B cell (primary cell): Measurements from ENCODE around the gene SLC16A2. TPM values are rescaled to one million over a fixed set of nuclear protein-coding genes. Genes with fewer than 3 reads are reported as not detected.

Source experiments
- ATAC-seq: fragments of 200-7000 bp; cut with Tn5 transposase; one replicate; pipeline ENCODE4 v1.10.0; 2021; ENCODE audit warnings: low read depth, mild to moderate bottlenecking, moderate number of reproducible peaks, moderate library complexity
- CTCF ChIA-PET: fragments of 350-600 bp; sonication (Branson Sonifier 250); formaldehyde crosslinking; loops from one replicate; lab custom pipeline; 2021; ENCODE audit warnings: antibody characterized with exemption, inconsistent platforms; lab: Charles Lee
- POLR2A ChIA-PET: fragments of 350-600 bp; sonication (Branson Sonifier 250); formaldehyde crosslinking; loops from one replicate; lab custom pipeline; 2021; ENCODE audit warnings: antibody characterized with exemption; lab: Charles Lee
- DNase-seq: peaks from one replicate; pipeline ENCODE4 v3.0.0; 2013
- H2AFZ ChIP-seq: 2 replicates; pipeline ENCODE4 v1.6.1; 2012; ENCODE audit warnings: mild to moderate bottlenecking, low read depth, low read length; ENCODE audit not compliant: insufficient read depth, poor library complexity, severe bottlenecking
- H3K27ac ChIP-seq, 2 donors: 1 replicate in 1 of 2; 2 replicates in 1 of 2; pipeline ENCODE4 v1.5.1; 2012 to 2013; ENCODE audit warnings: low read length in 2 of 2, mild to moderate bottlenecking in 2 of 2, moderate library complexity in 1 of 2
- H3K27me3 ChIP-seq, 4 experiments: fragments of 200-600 bp in 1 of 4; sonication (generic) in 1 of 4; replicated peaks in 1 of 4; 1 replicate in 2 of 4; 2 replicates in 2 of 4; pipeline versions ENCODE4 v1.6.1 to v1.7.0; 2013 to 2016; ENCODE audit warnings: low read length in 3 of 4, mild to moderate bottlenecking in 2 of 4, mixed read lengths in 1 of 4, moderate library complexity in 1 of 4; ENCODE audit not compliant: insufficient read depth in 4 of 4, control insufficient read depth in 3 of 4; ENCODE audit errors: control extremely low read depth in 1 of 4
- H3K36me3 ChIP-seq, 2 experiments: replicated peaks in 1 of 2; 1 replicate in 1 of 2; 2 replicates in 1 of 2; pipeline versions ENCODE4 v1.6.1 to v1.7.1; 2013; ENCODE audit warnings: low read length in 1 of 2; ENCODE audit not compliant: insufficient read depth in 2 of 2, control insufficient read depth in 1 of 2; ENCODE audit errors: control extremely low read depth in 1 of 2, extremely low read depth in 1 of 2
- H3K4me1 ChIP-seq, 2 donors: fragments of 200-600 bp in 1 of 2; sonication (generic) in 1 of 2; 1 replicate in 1 of 2; 2 replicates in 1 of 2; pipeline versions ENCODE4 v1.5.1 to v1.6.1; 2013 to 2017; ENCODE audit warnings: low read length in 2 of 2; ENCODE audit not compliant: control insufficient read depth in 2 of 2, insufficient read depth in 2 of 2
- H3K4me2 ChIP-seq: replicated peaks from 2 replicates; pipeline ENCODE3; 2012; ENCODE audit warnings: mild to moderate bottlenecking, low read depth, low read length; ENCODE audit not compliant: poor library complexity, severe bottlenecking
- H3K4me3 ChIP-seq, 5 experiments: fragments of 200-600 bp in 1 of 5; sonication (generic) in 1 of 5; 1 replicate in 3 of 5; 2 replicates in 2 of 5; pipeline versions ENCODE4 v1.5.1 to v1.7.0; 2011 to 2016; ENCODE audit warnings: low read length in 4 of 5, mild to moderate bottlenecking in 4 of 5, low read depth in 2 of 5, control low read depth in 1 of 5, moderate library complexity in 1 of 5; ENCODE audit not compliant: insufficient read depth in 1 of 5; ENCODE audit errors: control extremely low read depth in 1 of 5, extremely low read depth in 1 of 5
- H3K79me2 ChIP-seq: fragments of 200-600 bp; sonication (generic); one replicate; pipeline ENCODE4 v1.6.0; 2016; ENCODE audit warnings: low read length; ENCODE audit not compliant: control insufficient read depth, insufficient read depth
- H3K9ac ChIP-seq: fragments of 200-600 bp; sonication (generic); 2 replicates; pipeline ENCODE4 v1.6.1; 2017; ENCODE audit warnings: mild to moderate bottlenecking, low read length, moderate library complexity
- H3K9me3 ChIP-seq, 3 donors: one replicate each; pipeline versions ENCODE4 v1.6.1 to v1.7.1; 2013; ENCODE audit warnings: low read length in 2 of 3; ENCODE audit not compliant: control insufficient read depth in 2 of 3, insufficient read depth in 1 of 3; ENCODE audit errors: control extremely low read depth in 1 of 3
- H4K20me1 ChIP-seq: 2 replicates; pipeline ENCODE4 v1.6.0; 2012; ENCODE audit warnings: mild to moderate bottlenecking, low read length; ENCODE audit not compliant: insufficient read depth, control insufficient read depth, poor library complexity, severe bottlenecking
- H3K27ac Mint-ChIP-seq: one replicate; pipeline ENCODE4 v1.8.0; 2021; ENCODE audit warnings: mixed read lengths
- H3K27me3 Mint-ChIP-seq: one replicate; pipeline ENCODE4 v1.8.0; 2021; ENCODE audit warnings: mixed read lengths
- H3K4me1 Mint-ChIP-seq: one replicate; pipeline ENCODE4 v1.8.0; 2021; ENCODE audit warnings: mixed read lengths
- H3K4me3 Mint-ChIP-seq: one replicate; pipeline ENCODE4 v1.8.0; 2021; ENCODE audit warnings: mixed read lengths
- H3K9me3 Mint-ChIP-seq: one replicate; pipeline ENCODE4 v1.8.0; 2022; ENCODE audit warnings: mixed read lengths; ENCODE audit not compliant: insufficient read depth
- EZH2 ChIP-seq: IDR thresholded peaks from 2 replicates; pipeline ENCODE4 v1.6.1; 2012; ENCODE audit warnings: borderline replicate concordance, low read depth, mild to moderate bottlenecking, moderate library complexity, low read length; ENCODE audit not compliant: insufficient read depth, poor library complexity, severe bottlenecking
- WGBS: methylation state at CpG from one replicate; pipeline ENCODE4 v1.1.5; 2013; ENCODE audit warnings: missing lambda C conversion rate; ENCODE audit not compliant: insufficient coverage; 5-methylcytosine and 5-hydroxymethylcytosine counted together
- intact Hi-C: fragments of 100-400 bp; cut with micrococcal nuclease; formaldehyde crosslinking; loops from one replicate; pipeline ENCODE4 v1.10.0; 2022
- polyA plus RNA-seq: library from polyadenylated mRNA; depleted of rRNA; stranded (reverse); fragments of >200 nt; gene quantifications from 2 replicates; pipeline ENCODE4 v1.2.3, GENCODE V29; 2012
- total RNA-seq, 2 donors: library from RNA; stranded (reverse); fragments of 120-200 nt in 1 of 2; gene quantifications; 1 replicate in 1 of 2; 2 replicates in 1 of 2; pipeline versions ENCODE4 v1.2.3 to v1.2.4, GENCODE V29; 2013 to 2022
- TF ChIP-seq, protein P1 (sequence below): fragments of 200-600 bp; IDR thresholded peaks from one replicate; pipeline ENCODE4 v1.8.0; 2022; ENCODE audit warnings: antibody characterized with exemption, mild to moderate bottlenecking

The SLC16A2 gene
- total and polyA plus RNA-seq, 2 donors (not counting 1 experiment from before 2014, with no cell fraction given), result not detected

DNA sequence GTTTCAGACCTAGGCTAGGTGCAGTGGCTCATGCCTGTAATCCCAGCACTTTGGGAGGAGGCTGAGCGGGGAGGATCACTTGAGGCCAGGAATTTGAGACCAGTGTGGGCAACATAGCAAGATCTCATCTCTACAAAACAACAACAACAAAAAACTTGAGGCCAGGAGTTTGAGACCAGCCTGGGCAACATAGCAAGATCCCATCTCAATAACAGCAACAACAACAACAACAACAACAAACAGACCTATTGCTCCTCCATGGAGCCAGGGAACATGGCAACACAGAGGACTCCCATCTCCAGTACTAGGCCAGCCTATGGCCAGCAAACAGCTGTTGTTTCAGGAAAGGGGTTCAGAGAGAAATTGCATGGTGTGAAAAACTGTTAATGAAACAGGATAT lies 43.4 kb downstream of the SLC16A2 start:
- Histone ChIP-seq H3K79me2 (no peaks in the 10 kb centered on the region), H3K36me3 (no peaks in the 10 kb centered on the region), H3K4me3 (no peak overlapping the region), H3K27ac (no peak overlapping the region), H3K9ac (no peak overlapping the region), H2AFZ (no peak overlapping the region), H3K27me3 (no peaks in the 10 kb centered on the region), H3K4me1 (no peaks in the 10 kb centered on the region), H3K9me3 (no peaks in the 10 kb centered on the region), H4K20me1 (no peaks in the 10 kb centered on the region), H3K4me2 (no peak overlapping the region)
- TF ChIP-seq, protein P1, sequence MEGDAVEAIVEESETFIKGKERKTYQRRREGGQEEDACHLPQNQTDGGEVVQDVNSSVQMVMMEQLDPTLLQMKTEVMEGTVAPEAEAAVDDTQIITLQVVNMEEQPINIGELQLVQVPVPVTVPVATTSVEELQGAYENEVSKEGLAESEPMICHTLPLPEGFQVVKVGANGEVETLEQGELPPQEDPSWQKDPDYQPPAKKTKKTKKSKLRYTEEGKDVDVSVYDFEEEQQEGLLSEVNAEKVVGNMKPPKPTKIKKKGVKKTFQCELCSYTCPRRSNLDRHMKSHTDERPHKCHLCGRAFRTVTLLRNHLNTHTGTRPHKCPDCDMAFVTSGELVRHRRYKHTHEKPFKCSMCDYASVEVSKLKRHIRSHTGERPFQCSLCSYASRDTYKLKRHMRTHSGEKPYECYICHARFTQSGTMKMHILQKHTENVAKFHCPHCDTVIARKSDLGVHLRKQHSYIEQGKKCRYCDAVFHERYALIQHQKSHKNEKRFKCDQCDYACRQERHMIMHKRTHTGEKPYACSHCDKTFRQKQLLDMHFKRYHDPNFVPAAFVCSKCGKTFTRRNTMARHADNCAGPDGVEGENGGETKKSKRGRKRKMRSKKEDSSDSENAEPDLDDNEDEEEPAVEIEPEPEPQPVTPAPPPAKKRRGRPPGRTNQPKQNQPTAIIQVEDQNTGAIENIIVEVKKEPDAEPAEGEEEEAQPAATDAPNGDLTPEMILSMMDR, result no peak
- no peak for TF ChIP-seq EZH2
- WGBS, result no CpG with 5 or more reads among the region's 1 CpG
- H3K27me3 Mint-ChIP-seq, result no peaks in the 10 kb centered on the region
- ATAC-seq (no peak), DNase-seq (no peak)
- no peak overlapping the region for H3K27ac Mint-ChIP-seq
- ChIA-PET POLR2A (no interaction called here), CTCF (no interaction called here)
- H3K4me3 Mint-ChIP-seq, result no peak overlapping the region
- intact Hi-C loops, result no loop called here
- no peaks in the 10 kb centered on the region for H3K9me3 Mint-ChIP-seq
- no peaks in the 10 kb centered on the region for H3K4me1 Mint-ChIP-seq

DNA sequence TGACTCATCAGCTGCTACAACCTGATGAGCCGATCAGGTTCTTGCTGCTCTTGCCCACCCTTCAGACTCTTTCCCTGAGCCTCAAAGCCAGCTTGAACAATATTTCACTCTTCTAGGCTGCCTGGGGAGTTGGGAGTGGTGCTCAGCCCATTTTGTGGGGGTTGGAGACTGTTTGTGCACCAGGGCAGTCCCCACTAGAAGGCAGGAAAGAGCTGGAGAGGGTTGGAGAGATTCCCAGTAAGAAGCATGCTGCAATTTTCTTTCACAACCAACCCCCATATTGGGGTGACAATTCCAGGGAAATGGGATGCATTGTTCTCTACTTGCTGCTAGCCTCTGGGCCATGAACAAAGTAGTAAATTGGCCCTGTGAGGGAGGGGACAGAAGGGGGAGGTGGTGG lies 44.1 kb downstream of the SLC16A2 start:
- H3K9ac ChIP-seq, result no peak overlapping the region
- H3K27ac ChIP-seq, result no peak overlapping the region
- no peaks in the 10 kb centered on the region for H3K36me3 ChIP-seq
- Mint-ChIP-seq H3K4me1 (no peaks in the 10 kb centered on the region), H3K9me3 (no peaks in the 10 kb centered on the region), H3K27me3 (no peaks in the 10 kb centered on the region), H3K4me3 (no peak overlapping the region), H3K27ac (no peak overlapping the region)
- H4K20me1 ChIP-seq, result no peaks in the 10 kb centered on the region
- H3K4me1 ChIP-seq, result no peaks in the 10 kb centered on the region
- no peaks in the 10 kb centered on the region for H3K27me3 ChIP-seq
- no peak for ATAC-seq
- no peaks in the 10 kb centered on the region for H3K9me3 ChIP-seq
- no peaks in the 10 kb centered on the region for H3K79me2 ChIP-seq
- WGBS, result no CpG with 5 or more reads among the region's 1 CpG
- no peak overlapping the region for H3K4me2 ChIP-seq
- intact Hi-C loops, result no loop called here
- DNase-seq, result no peak
- POLR2A ChIA-PET, result no interaction called here
- H3K4me3 ChIP-seq, result no peak overlapping the region
- TF ChIP-seq EZH2, result no peak
- TF ChIP-seq, protein P1, result no peak
- CTCF ChIA-PET, result no interaction called here
- no peak overlapping the region for H2AFZ ChIP-seq
